Right ventricle myocardium inferior (tissue), 1 donor: ENCODE measurements around the gene PLSCR1. TPM values are rescaled to one million over a fixed set of nuclear protein-coding genes. Genes with fewer than 3 reads are reported as not detected.
A peak's percentile ranks its signal among the peaks of the same experiment; 100 is the strongest.

Experiments used
- ATAC-seq: fragments of 200-7000 bp; cut with Tn5 transposase; one replicate; pipeline ENCODE4 v1.9.1; 2020; ENCODE audit warnings: mild to moderate bottlenecking, moderate library complexity
- DNase-seq: peaks from one replicate; pipeline ENCODE4 v3.0.0; 2021; ENCODE audit errors: missing footprints
- intact Hi-C: fragments of 100-400 bp; cut with DNase I; formaldehyde crosslinking; loops from one replicate; pipeline ENCODE4 v1.11.0; 2022
- total RNA-seq: library from RNA; stranded (reverse); fragmentation: NEBNext Ultra II Directional; extraction: Animal tissue kit (Norgen Biotek cat#: 25700); gene quantifications from one replicate; pipeline ENCODE4 v1.2.1, GENCODE V29; 2021
- donor health status: DM: no; HTN: yes; CAD: no; lungs with severe emphysema.

The PLSCR1 gene
- total RNA-seq, 1 donor from 2014 or later: 29.9 TPM

GRCh38 chr3:146554151-146554760 is 9.8 kb upstream of the PLSCR1 start:
- intact Hi-C loops: no loop called here
- ATAC-seq (no peak), DNase-seq (no peak)

DNA sequence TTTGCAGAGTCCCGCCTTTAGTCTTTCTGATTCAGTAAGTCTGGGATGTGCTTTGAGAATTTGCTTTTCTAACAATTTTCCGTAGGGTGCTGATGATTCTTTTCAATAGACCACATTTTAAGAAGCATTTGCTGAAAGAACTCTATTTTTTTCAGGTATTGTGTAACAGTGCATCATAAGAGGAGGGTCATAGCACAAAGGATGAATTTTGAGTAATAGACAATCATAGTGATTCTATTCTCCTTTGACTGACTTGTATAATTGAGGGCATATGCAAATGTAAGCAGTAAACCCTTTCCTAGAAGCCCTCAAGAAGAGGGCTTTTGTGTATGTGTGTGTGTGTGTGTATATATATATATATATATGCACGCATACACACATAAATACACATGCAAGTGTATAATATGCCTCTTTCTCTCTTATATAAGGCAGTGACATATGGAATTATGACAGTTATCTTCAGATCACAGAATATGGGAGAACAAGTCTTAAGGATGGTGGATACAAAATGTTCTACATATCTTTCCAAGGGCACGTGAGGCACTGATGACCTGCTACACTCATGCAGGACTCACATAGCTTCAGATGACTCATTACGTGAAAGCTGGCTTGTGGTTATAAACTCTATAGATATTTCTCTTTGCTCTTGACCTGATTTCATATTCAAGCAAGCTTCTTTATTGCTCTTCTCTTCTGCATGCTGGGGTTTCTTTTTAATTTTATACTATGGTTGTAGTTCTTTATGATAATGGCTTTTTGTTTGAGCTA is 6.5 kb upstream of the PLSCR1 start:
- DNase-seq (no peak), ATAC-seq (no peak)
- intact Hi-C loops: no loop called here

DNA sequence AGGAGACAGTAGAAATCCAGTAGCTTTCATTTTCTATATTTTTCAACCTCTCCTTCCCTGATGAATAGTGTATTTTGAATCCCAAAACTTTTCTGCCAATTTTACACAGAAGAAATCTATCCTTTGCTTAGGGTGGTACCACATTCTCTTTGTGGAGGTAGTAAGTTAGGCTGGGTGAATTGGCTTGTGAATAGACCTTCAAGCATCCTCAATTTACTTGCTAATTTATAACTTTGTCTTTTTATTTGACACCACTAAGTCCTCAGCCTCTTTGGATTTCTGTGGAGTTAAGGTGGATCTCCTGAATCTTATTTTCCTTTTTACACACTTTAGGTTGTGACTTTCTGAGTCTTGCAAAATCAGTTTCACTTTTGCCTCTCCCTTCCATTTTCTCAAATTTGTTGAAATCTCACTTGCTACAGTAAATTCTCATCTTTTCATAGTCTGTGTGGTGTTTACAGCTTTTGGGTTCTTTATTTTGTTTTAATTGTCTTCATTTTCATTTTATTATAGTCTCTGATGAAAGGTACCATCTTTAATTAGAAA is 5.7 kb upstream of the PLSCR1 start:
- DNase-seq: no peak
- intact Hi-C loops: no loop called here
- ATAC-seq: no peak

GRCh38 chr3:146547235-146547835 is 2.9 kb upstream of the PLSCR1 start:
- no peak for ATAC-seq
- intact Hi-C loops: loop anchor here (10.0 kb wide), 1 partner anchor 173 kb away; no protein-coding TSS in a partner anchor
- DNase-seq: no peak

- DNase-seq (no peak), ATAC-seq (no peak)
- intact Hi-C loops: loop anchor here (10.0 kb wide), 1 partner anchor 172 kb away; no protein-coding TSS in a partner anchor
Measured at GRCh38 chr3:146546366-146546965, 2.1 kb upstream of the PLSCR1 start.

GRCh38 chr3:146544929-146545528 is 622 bp upstream of the PLSCR1 start:
- DNase-seq (no peak), ATAC-seq (no peak)
- intact Hi-C loops: loop anchor here (5.0 to 10.0 kb wide), 2 partner anchors 38 to 170 kb away; no protein-coding TSS in a partner anchor

- intact Hi-C loops: loop anchor here (5.0 to 10.0 kb wide), 2 partner anchors 36 to 169 kb away; no protein-coding TSS in a partner anchor
- DNase-seq: peak; percentile 21
- ATAC-seq: peak; percentile 30
Measured at GRCh38 chr3:146543461-146544001, 876 bp downstream of the PLSCR1 start.

DNA sequence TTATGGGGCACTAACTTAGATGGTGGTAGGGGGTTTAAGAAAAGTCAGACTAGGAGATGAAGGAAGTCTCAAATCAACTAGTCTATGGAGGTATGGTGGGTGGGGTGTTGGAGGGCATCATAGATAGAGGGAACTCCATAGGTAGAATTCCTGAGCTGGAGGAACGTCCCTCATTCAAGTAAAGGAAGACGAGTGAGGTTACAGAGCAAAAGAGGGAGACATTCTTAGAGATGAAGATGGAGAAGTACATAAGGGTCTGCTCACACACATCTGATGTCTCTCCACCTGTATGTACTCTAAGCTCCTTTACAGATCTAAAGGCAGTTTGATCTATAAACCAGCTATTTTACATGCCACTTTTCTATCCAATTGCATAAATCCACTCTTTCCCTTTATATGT is 1.4 kb downstream of the PLSCR1 start:
- DNase-seq: no peak
- ATAC-seq: no peak
- intact Hi-C loops: loop anchor here (5.0 to 10.0 kb wide), 2 partner anchors 36 to 168 kb away; no protein-coding TSS in a partner anchor

- DNase-seq (peak; percentile 11), ATAC-seq (no peak)
- intact Hi-C loops: loop anchor here (5.0 to 10.0 kb wide), 2 partner anchors 35 to 167 kb away; no protein-coding TSS in a partner anchor
Measured at GRCh38 chr3:146542179-146542578, 2.2 kb downstream of the PLSCR1 start.

DNA sequence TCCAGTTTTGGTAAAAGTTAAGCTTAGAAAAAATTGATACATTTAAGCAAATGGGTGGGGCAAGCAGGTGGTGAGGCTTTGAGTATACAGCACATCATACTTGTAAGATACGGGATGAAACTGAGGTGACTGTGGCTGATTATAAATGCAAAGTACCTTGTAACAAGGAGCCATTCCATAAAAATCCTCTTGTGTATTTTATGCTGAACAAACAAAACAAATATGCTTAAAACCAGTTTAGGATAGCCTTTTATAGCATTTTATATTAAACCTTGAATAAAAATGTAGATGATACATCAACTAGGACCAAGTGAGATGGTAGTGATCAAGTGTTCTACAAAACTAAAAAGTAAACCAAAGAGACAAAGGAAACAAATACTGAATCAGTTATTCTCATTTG is 3.4 kb downstream of the PLSCR1 start:
- ATAC-seq (no peak), DNase-seq (no peak)
- intact Hi-C loops: loop anchor here (5.0 to 10.0 kb wide), 2 partner anchors 34 to 166 kb away; no protein-coding TSS in a partner anchor

- intact Hi-C loops: loop anchor here (5.0 to 10.0 kb wide), 2 partner anchors 33 to 165 kb away; no protein-coding TSS in a partner anchor
- DNase-seq (no peak), ATAC-seq (no peak)
Measured at GRCh38 chr3:146540236-146540635, 4.2 kb downstream of the PLSCR1 start.

DNA sequence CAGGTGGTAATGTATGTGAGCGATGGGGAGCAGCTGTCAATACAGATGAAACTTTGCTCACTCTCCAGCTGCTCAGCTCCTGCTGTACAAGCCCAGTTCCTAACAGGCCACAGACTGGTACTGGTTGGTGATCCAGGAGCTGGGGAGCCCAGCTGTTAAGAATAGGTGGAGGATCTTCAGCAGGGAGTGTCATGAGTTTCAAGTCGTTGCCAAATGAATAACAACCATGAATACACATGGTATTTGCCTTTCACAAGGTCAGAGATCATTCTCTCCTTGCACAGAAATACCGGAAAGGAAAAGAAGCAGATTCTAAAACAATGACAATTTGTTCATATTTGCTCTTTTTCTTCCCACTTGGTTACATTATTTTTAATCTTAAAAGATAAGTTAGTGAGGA is 5.1 kb downstream of the PLSCR1 start:
- ATAC-seq (no peak), DNase-seq (no peak)
- intact Hi-C loops: no loop called here

- DNase-seq: no peak
- intact Hi-C loops: no loop called here
- ATAC-seq: no peak
Measured at GRCh38 chr3:146537603-146538002, 6.8 kb downstream of the PLSCR1 start.

DNA sequence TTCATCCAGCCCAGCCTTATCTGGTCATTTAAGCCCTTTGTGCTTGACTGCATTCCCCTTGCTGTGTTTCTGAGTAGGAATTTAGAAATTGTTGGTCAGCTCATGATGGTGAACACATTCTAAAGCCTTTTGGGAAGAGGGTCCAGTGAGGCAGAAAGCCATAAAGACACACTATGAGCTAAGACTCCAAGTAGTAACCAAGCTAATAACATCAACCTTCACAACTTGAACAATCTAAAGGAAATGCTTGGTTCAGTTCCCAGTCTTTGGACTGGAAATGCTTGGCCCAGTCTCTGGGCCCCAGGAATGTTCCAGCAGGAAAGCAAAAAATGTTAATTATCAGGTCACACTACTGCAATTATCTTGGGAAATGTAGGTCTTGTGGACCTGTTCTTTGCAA is 7.7 kb downstream of the PLSCR1 start:
- intact Hi-C loops: no loop called here
- ATAC-seq: no peak
- DNase-seq: no peak

DNA sequence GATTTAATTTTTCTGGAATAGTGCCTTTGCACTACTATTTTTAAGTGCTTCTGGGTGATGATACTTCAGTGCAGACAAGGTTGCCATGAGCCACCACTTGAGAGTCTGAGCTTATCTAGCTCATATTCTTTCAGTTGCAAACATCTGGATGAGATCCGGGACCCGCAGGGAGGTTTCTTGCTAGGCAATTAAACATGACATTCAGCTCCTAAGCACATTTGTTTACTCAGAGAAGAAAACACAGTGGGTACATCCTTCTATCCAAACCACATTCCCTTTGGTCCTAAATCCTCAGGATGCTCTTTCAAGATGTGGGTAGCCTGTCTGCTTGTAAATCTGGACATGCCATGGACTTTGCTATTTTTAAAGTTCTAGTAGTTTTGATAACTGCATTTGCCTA is 12.0 kb downstream of the PLSCR1 start:
- no peak for ATAC-seq
- peak; percentile 22 for DNase-seq
- intact Hi-C loops: no loop called here

GRCh38 chr3:146530609-146531008 is 13.8 kb downstream of the PLSCR1 start:
- intact Hi-C loops: no loop called here
- ATAC-seq: no peak
- DNase-seq: no peak

GRCh38 chr3:146529021-146529420 is 15.4 kb downstream of the PLSCR1 start:
- ATAC-seq: no peak
- intact Hi-C loops: no loop called here
- DNase-seq: no peak

DNA sequence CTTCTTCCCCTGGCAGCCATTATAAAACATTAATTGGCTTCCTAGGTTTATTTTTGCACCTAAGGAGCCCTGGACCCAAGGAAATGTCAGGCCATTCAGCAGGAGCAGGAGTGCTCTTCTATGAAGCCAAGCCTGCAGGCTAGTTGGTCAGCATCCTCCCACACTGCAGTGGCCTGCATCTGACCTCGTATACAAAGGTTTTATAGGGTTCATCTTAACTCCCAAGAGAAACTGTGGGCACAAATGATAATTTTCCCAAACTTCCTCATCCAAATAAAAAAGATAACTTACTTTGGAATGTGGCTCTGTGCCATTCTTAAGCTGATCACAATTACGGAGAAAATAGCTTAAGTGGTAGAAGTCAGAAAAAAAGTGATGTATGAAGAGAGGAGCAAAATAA is 19.4 kb downstream of the PLSCR1 start:
- ATAC-seq: no peak
- DNase-seq: peak; percentile 31
- intact Hi-C loops: no loop called here
